A549 treated with DMSO at 1 μM for 4 hours (cell line): ENCODE measurements around the gene HEATR5A. TPM values are rescaled to one million over a fixed set of nuclear protein-coding genes. Genes with fewer than 3 reads are reported as not detected.

Source experiments
- total RNA-seq: library from RNA; stranded (reverse); fragments of 200-300 nt; extraction: Qiagen RNA extraction; gene quantifications from 5 replicates; pipeline ENCODE4 v1.2.3, GENCODE V29; 2022; ENCODE audit warnings: low read depth

The HEATR5A gene
- total RNA-seq = 18.6 to 28.0 TPM (median 23.1 TPM) in 5 replicates

DNA sequence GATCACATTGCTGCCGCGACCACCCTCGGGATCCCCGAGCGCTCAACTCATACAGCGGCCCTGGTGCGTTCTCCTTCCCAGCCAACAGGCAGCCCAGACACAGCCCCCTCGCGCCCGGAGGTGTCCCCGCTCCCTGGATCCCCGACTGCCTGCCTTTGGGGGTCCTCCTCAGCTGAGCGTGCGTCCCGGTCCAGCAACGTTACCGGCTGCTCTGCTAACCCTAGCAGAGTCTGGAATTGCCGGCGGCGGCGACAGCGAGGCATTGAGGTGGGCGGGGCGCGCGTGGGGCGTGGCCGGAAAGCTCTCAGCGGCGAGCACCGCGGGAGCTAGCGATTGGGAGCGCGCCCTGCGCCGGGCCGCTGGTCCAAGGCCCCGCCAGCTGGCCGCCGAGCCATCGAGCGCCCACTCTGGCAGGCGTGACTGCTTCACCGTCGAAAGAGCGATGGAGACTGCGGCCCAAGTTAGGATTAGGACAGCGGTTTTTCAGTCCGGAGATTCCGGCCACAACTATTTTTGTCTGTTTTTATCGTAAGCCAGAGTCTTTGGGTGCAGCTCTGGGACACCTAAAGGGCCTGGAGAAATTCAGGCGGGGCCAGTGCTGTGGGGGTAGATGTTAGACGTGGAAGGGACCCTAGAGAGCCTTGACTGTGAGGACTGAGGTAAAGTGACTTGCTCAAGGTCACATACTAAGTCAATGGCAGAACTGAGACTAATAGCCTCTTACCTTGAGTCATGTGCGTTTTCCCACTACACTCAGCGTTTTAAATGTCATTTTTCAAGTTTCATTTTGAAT lies at the start of gene HEATR5A:
Gene HEATR5A, minus strand, starts transcription at position 232 of the 793 bp plus-strand sequence. CDS start 17,575 bp downstream, outside the sequence.

DNA sequence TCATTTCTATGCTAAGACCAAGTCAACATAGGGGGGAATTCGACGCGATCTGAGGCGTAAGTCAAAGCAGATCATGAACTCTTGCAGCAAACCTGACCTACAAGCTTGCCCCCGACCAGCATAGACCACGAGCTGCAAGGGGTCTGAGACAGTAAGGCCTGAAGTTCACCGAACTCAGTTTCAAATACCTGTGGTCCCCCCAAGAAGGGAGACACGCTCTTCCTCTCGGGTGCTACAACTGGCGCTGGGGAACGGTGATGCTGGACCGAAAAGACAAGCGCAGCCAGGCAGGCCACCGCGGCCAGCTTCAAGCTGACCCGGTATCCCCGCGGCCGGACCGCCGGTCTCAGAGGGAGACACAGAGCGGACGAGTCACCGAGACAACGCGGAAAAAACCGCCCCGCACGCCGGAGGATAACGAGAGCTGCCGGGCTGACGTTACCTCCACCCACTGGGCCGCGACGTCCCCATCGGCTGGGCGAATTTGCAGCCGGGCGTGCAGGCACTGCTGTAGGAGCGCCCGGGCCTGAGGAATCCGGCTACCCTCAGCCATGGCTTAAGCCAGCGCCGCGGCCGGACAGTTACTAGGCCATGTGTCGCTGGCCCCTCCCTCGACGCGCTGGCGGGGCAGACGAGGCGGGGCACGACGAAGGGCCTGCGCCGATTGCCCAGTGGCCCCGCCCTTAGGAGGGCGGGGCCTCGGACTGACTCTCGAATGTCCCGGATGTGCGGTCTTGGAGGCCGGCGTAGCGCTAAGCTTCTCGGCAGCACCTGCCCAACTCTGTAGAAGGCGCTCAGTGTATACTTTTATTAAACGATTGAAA lies 36.7 kb upstream of the HEATR5A start, which contains the start of gene DTD2:
Gene DTD2, minus strand, starts transcription at position 666 of the 824 bp plus-strand sequence. Its CDS starts 113 bp downstream, at position 553.

Other genes starting within 250 kb of the HEATR5A start
- 62.7 to 76.9 TPM (median 70.1 TPM) in 5 replicates for gene HECTD1, start 212.8 kb downstream of the HEATR5A start, total RNA-seq
- 18.5 to 22.1 TPM (median 21.3 TPM) in 5 replicates for gene DTD2, start 37.0 kb upstream of the HEATR5A start, total RNA-seq
- not detected in 5 replicates for gene GPR33, start 67.5 kb upstream of the HEATR5A start, total RNA-seq
- 8.2 to 12.5 TPM (median 8.8 TPM) in 5 replicates for gene NUBPL, start 140.9 kb upstream of the HEATR5A start, total RNA-seq